Ishikawa (cell line): ENCODE data around the gene TSPAN18.

Source experiments
- CEBPB ChIP-seq: IDR thresholded peaks from 2 replicates; pipeline ENCODE4 v1.6.1; 2012
- CREB1 ChIP-seq: IDR thresholded peaks from 2 replicates; pipeline ENCODE4 v1.6.1; 2012; ENCODE audit warnings: low read depth
- EGR1 ChIP-seq: IDR thresholded peaks from 2 replicates; pipeline ENCODE4 v1.6.1; 2012
- EP300 ChIP-seq: IDR thresholded peaks from 2 replicates; pipeline ENCODE4 v1.6.1; 2012; ENCODE audit warnings: borderline replicate concordance
- FOXM1 ChIP-seq: IDR thresholded peaks from 2 replicates; pipeline ENCODE4 v1.6.1; 2012; ENCODE audit warnings: low read depth, borderline replicate concordance
- MAX ChIP-seq: IDR thresholded peaks from 2 replicates; pipeline ENCODE4 v1.6.1; 2012
- NFIC ChIP-seq: IDR thresholded peaks from 2 replicates; pipeline ENCODE4 v1.6.1; 2012
- RAD21 ChIP-seq: IDR thresholded peaks from 2 replicates; pipeline ENCODE4 v1.6.1; 2012; ENCODE audit warnings: low read depth
- REST ChIP-seq: IDR thresholded peaks from 2 replicates; pipeline ENCODE4 v1.6.1; 2012; ENCODE audit warnings: low read depth, mild to moderate bottlenecking
- TAF1 ChIP-seq: IDR thresholded peaks from 2 replicates; pipeline ENCODE4 v1.6.1; 2012; ENCODE audit warnings: low read depth, mild to moderate bottlenecking
- TCF12 ChIP-seq: IDR thresholded peaks from 2 replicates; pipeline ENCODE4 v1.6.1; 2012; ENCODE audit warnings: low read depth
- TEAD4 ChIP-seq: IDR thresholded peaks from 2 replicates; pipeline ENCODE4 v1.6.1; 2012
- USF1 ChIP-seq: IDR thresholded peaks from 2 replicates; pipeline ENCODE4 v1.6.1; 2012
- YY1 ChIP-seq: IDR thresholded peaks from 2 replicates; pipeline ENCODE4 v1.6.1; 2012; ENCODE audit warnings: low read depth
- ZBTB7A ChIP-seq: IDR thresholded peaks from 2 replicates; pipeline ENCODE4 v1.6.1; 2012; ENCODE audit warnings: low read depth

The TSPAN18 gene

GRCh38 chr11:44880953-44881352 is 154.2 kb downstream of the TSPAN18 start:
- TF ChIP-seq TCF12 = no peak
- TF ChIP-seq TEAD4 = no peak
- TF ChIP-seq CEBPB = no peak
- TF ChIP-seq EGR1 = no peak
- TF ChIP-seq EP300 = no peak
- TF ChIP-seq MAX = no peak
- TF ChIP-seq REST = no peak
- TF ChIP-seq USF1 = no peak
- TF ChIP-seq NFIC = no peak
- no peak for TF ChIP-seq TAF1
- TF ChIP-seq CREB1 = no peak
- TF ChIP-seq FOXM1 = no peak
- TF ChIP-seq RAD21 = no peak

- TF ChIP-seq ZBTB7A (no peak), TEAD4 (no peak), EP300 (no peak), CEBPB (no peak), YY1 (no peak), EGR1 (no peak), CREB1 (no peak), TAF1 (no peak), NFIC (no peak), TCF12 (no peak)
Observed at GRCh38 chr11:44883277-44883676, 156.5 kb downstream of the TSPAN18 start.

- TF ChIP-seq USF1 = no peak
- no peak for TF ChIP-seq RAD21
- TF ChIP-seq CREB1 = no peak
- no peak for TF ChIP-seq NFIC
- no peak for TF ChIP-seq TEAD4
- TF ChIP-seq REST = no peak
- TF ChIP-seq EGR1 = no peak
- no peak for TF ChIP-seq TCF12
- TF ChIP-seq YY1 = no peak
- no peak for TF ChIP-seq EP300
- no peak for TF ChIP-seq TAF1
- no peak for TF ChIP-seq FOXM1
- TF ChIP-seq ZBTB7A = no peak
- TF ChIP-seq MAX = no peak
- TF ChIP-seq CEBPB = no peak
Observed at GRCh38 chr11:44884056-44884455, 157.3 kb downstream of the TSPAN18 start.

- no peak for TF ChIP-seq EGR1
- TF ChIP-seq ZBTB7A = no peak
- no peak for TF ChIP-seq TCF12
Observed at GRCh38 chr11:44885065-44885810, 158.5 kb downstream of the TSPAN18 start.

- TF ChIP-seq USF1 (no peak), CEBPB (no peak), TAF1 (no peak), YY1 (no peak), TEAD4 (no peak), REST (no peak), FOXM1 (no peak), RAD21 (no peak), NFIC (no peak), CREB1 (no peak)
Observed at GRCh38 chr11:44885919-44886789, 159.4 kb downstream of the TSPAN18 start.
